Erythroblast (primary cell): Measurements from ENCODE around the gene REL.

Experiments
- GATA1 ChIP-seq: IDR thresholded peaks from 2 replicates; pipeline ENCODE4 v1.6.1; 2011; ENCODE audit warnings: low read depth, mild to moderate bottlenecking, control low read depth, low read length, moderate library complexity
- POLR2A ChIP-seq: IDR thresholded peaks from 2 replicates; pipeline ENCODE4 v1.6.1; 2011; ENCODE audit warnings: mild to moderate bottlenecking, low read length

- TF ChIP-seq POLR2A (no peak), GATA1 (no peak)
Observed at GRCh38 chr2:60906395-60906794, 25.0 kb downstream of the REL start.
